T follicular helper cell (primary cell): ENCODE data around the gene TMEM42.
A peak's percentile ranks its signal among the peaks of the same experiment; 100 is the strongest.

Experiments
- DNase-seq: peaks from one replicate; pipeline ENCODE4 v3.0.0-alpha.2; 2020; ENCODE audit warnings: low read depth

Gene TMEM42

DNA sequence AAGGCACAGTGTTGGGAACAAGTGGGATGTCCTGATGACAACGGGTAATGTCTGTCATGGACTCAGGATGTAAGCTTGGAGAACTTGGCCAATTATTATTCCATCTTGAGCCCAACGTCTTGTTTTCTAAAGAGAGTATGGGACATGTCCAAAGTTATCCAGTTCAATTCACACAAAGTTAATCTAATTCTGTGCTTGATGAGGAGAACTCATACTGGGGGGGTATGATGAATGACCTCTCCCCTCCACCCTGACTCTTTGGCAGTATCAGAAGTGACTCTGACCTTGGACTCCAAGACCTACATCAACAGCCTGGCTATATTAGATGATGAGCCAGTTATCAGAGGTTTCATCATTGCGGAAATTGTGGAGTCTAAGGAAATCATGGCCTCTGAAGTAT, 49.0 kb downstream of the TMEM42 start:
- DNase-seq = no peak

- peak; percentile 54 for DNase-seq
These were observed 52.3 kb downstream of the TMEM42 start for GRCh38 chr3:44913868-44914468.

- DNase-seq = no peak
These were observed 53.2 kb downstream of the TMEM42 start for GRCh38 chr3:44914936-44915335.
